ENCODE measurements around the gene PHACTR1.
"Not testable (repeated sequence)": the region's sequence is repeated elsewhere in the genome, so short reads cannot be mapped to it uniquely, and the experiment has no call there.

The PHACTR1 gene

GRCh38 chr6:13228264-13229204 lies 512.0 kb downstream of the PHACTR1 start:
- DNase-seq (ENCODE audit: low read depth) = no peak
- no peak overlapping the region for H3K4me3 ChIP-seq (ENCODE audit: low read depth, low read length)

DNA sequence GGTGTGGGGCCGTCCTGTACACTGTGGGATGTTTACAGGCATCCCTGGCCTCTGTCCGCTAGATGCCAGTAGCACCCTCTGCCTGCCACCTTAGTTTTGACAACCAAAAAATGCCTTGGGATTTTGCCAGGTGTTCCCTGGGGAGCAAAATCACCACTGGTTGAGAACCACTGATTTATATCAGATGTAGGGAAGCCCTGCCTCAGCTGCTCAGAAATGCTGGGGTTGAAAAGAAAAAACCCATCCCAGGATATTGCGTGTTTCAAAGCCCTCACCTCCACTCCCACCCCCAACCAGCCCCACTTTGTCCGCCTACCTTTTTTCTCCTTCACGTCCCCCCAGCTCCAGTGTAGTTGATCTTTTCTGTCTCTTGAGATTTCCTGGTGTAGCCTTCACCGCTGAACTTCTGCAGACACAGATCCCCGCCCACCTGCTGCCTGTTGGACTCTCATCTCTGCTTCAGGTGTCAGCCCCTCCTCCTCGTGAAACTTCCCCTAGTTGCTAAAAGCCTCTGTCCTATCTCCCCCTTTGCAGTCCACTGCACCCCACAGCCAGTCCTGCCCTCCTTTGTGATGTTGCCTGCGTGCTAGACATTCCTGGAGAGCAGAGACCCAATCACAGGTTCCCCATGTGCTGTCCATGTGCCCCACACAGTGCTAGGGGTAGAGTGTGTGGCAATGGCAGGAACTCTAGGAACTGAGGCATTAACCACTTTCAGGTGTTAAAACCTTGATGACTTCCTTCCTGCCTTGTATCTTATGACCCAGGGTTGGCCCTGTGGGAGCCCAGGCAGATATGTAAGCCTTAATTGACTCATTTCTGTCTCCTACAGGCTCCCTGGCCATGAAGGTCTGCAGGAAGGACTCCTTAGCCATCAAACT lies 512.9 kb downstream of the PHACTR1 start:
- no peak overlapping the region for H3K4me3 ChIP-seq (ENCODE audit: low read depth, low read length)
- no peak for DNase-seq (ENCODE audit: low read depth)

DNA sequence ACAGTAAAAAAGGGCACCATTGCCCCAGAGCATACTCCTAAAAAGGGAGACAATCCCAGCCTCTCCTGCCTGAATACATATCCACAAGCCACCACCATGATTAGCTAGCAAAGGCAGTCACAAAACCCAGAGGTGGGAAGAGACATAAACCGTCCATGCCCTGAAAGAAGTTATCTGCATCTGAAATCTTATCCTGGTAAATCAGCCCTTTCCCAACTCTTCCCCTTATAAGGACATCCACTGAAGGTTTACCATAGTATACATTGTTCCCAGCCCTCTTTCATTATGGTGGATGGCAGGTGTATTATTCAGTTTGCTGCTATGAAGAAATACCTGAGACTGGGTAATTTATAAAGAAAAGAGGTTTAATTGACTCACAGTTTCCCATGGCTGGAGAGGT lies 516.5 kb downstream of the PHACTR1 start:
- no peak overlapping the region for H3K4me3 ChIP-seq (ENCODE audit: low read depth, low read length)
- DNase-seq (ENCODE audit: low read depth) = no peak

DNA sequence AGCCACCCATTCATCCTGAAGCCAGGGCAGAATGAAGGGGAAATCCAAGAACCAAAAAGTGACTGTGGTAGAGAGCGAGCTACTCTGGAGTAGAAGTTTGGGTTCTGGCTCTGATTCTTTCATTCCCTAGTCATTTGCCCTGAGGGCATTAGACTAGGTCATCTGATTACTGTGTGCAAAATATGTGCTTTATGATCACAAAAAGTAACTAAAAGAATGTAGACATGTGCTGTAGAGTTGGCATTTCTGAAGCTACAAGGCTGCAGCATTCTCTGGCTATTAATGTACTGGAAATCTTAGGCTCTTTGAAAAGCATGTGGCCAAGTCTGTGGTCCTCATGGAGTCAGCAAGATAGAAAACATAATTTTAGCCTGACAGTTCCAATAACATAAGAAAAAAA lies 517.6 kb downstream of the PHACTR1 start:
- no peak overlapping the region for H3K4me3 ChIP-seq (ENCODE audit: low read depth, low read length)
- DNase-seq (ENCODE audit: low read depth) = no peak

GRCh38 chr6:13235339-13235738 lies 518.8 kb downstream of the PHACTR1 start:
- no peak overlapping the region for H3K4me3 ChIP-seq (ENCODE audit: low read depth, low read length)
- no peak for DNase-seq (ENCODE audit: low read depth)

DNA sequence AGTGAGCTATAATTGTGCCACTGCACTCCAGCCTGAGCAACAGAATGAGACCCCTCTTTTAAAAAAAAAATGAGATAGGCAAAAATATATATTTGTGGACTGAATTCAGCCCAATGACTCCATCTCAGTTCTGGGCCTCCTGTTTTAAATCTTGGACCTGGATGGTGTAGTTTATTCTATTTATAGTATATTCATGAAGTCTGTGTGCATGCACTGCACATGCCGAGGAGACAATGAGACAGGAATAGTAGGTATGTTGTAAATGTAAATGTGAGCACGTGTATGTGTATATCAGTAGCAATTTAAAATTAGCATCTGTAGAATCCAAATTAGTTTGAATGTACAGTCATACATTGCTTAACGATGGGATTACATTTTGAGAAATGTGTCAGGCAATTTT lies 520.8 kb downstream of the PHACTR1 start:
- H3K4me3 ChIP-seq (ENCODE audit: low read depth, low read length) = no peak overlapping the region
- DNase-seq (ENCODE audit: low read depth) = no peak

GRCh38 chr6:13238017-13238416 lies 521.5 kb downstream of the PHACTR1 start:
- DNase-seq (ENCODE audit: low read depth) = no peak
- no peak overlapping the region for H3K4me3 ChIP-seq (ENCODE audit: low read depth, low read length)

DNA sequence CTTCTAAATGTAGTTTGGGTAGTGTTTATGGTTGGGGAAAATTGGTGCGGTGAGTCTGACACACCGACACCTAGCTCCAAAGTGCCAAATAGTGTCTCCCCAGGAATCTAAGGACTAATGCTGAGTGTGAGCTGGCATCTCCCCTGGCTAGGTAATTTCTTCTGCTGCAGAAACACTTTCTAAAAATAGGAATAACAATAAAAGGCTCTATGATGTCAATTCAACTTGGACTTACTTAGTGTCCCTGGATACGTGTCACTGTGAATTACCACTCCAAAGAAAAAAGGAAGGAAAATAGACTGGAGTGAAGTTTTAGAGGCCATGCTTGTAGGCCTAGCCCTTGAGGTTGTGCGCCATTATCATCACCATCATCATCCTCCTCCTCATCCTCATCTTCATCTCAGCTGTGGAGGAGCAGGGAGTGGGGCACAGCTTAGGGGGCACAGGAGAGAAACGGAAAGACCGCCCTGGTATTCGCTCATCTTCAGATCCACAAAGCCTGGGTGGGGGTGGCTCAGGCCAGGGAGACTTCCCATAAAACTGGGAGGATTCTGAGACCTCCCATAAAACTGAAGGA lies 522.2 kb downstream of the PHACTR1 start:
- no peak overlapping the region for H3K4me3 ChIP-seq (ENCODE audit: low read depth, low read length)
- DNase-seq (ENCODE audit: low read depth) = no peak

GRCh38 chr6:13239530-13240455 lies 523.2 kb downstream of the PHACTR1 start:
- DNase-seq (ENCODE audit: low read depth) = no peak

DNA sequence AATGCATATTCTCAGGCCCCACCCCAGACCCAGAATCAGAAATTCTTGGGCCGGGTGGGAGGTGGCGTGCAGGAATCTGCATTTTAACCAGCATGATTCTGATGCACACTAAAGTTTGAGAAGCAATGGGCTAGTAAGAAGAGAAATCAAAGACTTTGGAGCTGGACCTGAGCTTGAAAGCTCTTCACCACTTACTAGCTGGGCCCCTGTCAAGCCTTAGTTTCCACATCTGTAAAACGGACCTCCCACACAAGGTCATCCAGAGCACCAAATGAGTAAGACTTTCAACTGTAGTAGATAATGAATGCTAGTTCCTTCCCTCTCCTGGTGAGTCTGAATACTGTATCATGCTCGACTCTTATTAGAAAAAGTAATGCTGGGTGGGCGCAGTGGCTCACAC lies 524.8 kb downstream of the PHACTR1 start:
- no peak overlapping the region for H3K4me3 ChIP-seq (ENCODE audit: low read depth, low read length)
- DNase-seq (ENCODE audit: low read depth) = no peak

More at GRCh38 chr6:13239530-13240455, 523.2 kb downstream of the PHACTR1 start:
- no peak overlapping the region for H3K4me3 ChIP-seq (ENCODE audit: low read depth, low read length)

DNA sequence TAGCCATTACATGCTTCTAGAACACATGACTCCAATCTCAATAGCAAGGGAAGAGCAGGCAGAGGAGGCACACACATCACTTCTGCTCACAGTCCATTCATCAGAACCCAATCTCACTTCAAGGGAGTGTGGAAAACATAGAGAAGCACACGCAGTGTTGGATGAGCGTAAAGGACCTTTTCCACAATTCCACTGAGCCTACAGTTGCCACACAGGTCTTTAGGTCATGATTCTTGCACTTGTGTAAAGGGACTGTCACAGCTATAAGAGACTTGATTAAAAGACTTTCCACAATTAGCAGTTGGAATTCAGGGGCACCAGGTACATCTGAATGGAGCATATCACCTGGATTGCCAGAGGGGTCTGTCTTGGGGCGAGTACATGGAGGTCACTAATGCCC lies 525.6 kb downstream of the PHACTR1 start:
- H3K4me3 ChIP-seq (ENCODE audit: low read depth, low read length) = no peak overlapping the region
- no peak for DNase-seq (ENCODE audit: low read depth)

DNA sequence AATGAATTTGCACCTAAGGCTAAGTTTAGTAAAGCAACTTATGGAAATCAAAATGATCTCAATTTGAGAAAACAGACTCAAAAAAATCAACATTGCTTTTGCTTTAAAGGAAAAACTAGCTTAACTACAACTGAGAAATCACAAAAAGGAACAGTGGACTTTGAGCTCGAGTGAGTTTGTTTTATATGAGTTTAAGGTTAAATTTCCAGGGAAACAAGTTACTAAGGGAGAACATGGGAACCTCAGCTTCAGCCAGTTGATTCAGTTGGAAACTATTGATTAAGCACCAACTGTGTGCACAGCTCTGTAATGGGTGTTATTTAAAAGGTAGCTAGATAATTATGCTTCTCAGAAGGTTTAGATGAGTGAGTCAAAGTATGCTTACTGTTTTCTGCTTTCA lies 526.0 kb downstream of the PHACTR1 start:
- no peak for DNase-seq (ENCODE audit: low read depth)
- no peak overlapping the region for H3K4me3 ChIP-seq (ENCODE audit: low read depth, low read length)

DNA sequence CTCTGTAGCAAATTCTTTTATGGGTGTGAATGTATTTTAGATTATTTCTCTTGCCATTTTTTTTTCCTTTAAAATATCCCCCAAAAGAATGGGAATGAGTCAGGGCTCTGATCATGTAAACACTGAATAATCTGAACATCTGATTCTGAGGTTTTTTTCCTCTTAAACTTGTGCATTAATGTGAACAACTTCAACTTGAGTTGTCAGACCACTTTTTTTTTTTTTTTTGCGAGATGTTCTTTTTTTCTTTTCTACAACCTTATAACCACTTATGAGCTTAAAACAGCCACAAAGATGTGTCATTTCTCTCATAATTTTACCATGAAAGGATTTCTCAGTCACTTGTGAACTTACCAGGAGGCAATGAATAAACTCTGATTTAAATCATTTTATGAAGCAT lies 526.5 kb downstream of the PHACTR1 start:
- no peak for DNase-seq (ENCODE audit: low read depth)
- H3K4me3 ChIP-seq (ENCODE audit: low read depth, low read length) = no peak overlapping the region

DNA sequence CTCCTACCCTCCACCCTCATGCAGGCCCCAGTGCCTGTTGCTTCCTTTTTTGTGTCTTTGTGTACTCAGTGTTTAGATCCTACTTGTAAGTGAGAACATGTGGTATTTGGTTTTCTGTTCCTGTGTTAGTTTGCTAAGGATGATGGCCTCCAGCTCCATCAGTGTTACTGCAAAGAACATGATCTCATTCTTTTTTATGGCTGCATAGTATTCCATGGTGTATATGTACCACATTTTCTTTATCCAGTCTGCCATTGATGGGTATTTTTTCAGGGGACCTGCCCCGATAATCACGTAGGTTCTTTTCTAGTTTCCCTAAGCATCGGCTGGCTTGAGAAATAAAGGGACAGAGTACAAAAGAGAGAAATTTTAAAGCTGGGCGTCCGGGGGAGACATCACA lies 527.2 kb downstream of the PHACTR1 start:
- not testable (repeated sequence) for H3K4me3 ChIP-seq (ENCODE audit: low read depth, low read length); DNase-seq (ENCODE audit: low read depth)

- no peak for DNase-seq (ENCODE audit: low read depth)
- H3K4me3 ChIP-seq (ENCODE audit: low read depth, low read length) = no peak overlapping the region
These were observed 531.1 kb downstream of the PHACTR1 start for GRCh38 chr6:13247627-13248026.

- DNase-seq (ENCODE audit: low read depth) = peak; percentile 72
- H3K4me3 ChIP-seq (ENCODE audit: low read depth, low read length) = no peak overlapping the region
These were observed 531.5 kb downstream of the PHACTR1 start for GRCh38 chr6:13248053-13248452.

- no peak for DNase-seq (ENCODE audit: low read depth)
- no peak overlapping the region for H3K4me3 ChIP-seq (ENCODE audit: low read depth, low read length)
These were observed 532.0 kb downstream of the PHACTR1 start for GRCh38 chr6:13248584-13248985.

DNA sequence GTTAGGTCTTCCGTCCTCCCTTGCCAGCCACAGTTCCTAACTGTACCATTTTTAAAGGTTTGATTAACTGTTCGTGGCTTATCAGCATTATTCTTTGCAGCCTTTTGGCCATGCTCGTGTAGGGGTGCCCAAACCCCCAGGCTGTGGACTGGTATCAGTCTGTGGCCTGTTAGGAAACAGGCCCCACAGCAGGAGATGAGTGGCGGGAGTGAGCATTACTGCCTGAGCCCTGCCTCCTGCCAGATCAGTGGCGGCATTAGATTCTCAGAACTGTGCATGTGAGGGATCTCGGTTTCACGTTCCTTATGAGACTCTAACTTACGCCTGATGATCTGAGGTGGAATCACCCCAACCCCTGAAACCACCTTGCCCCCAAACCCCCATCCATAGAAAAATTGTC lies 532.4 kb downstream of the PHACTR1 start:
- H3K4me3 ChIP-seq (ENCODE audit: low read depth, low read length) = no peak overlapping the region
- DNase-seq (ENCODE audit: low read depth) = no peak

- DNase-seq (ENCODE audit: low read depth) = no peak
- no peak overlapping the region for H3K4me3 ChIP-seq (ENCODE audit: low read depth, low read length)
These were observed 533.2 kb downstream of the PHACTR1 start for GRCh38 chr6:13249817-13250216.
